ENCODE results near the gene ISLR.

ISLR gene

GRCh38 chr15:74174219-74174957, 878 bp downstream of the ISLR start:
- DNase-seq = no peak

DNA sequence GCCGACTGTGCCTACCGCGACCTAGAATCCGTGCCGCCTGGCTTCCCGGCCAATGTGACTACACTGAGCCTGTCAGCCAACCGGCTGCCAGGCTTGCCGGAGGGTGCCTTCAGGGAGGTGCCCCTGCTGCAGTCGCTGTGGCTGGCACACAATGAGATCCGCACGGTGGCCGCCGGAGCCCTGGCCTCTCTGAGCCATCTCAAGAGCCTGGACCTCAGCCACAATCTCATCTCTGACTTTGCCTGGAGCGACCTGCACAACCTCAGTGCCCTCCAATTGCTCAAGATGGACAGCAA, 1.4 kb downstream of the ISLR start:
- no peak for DNase-seq

DNA sequence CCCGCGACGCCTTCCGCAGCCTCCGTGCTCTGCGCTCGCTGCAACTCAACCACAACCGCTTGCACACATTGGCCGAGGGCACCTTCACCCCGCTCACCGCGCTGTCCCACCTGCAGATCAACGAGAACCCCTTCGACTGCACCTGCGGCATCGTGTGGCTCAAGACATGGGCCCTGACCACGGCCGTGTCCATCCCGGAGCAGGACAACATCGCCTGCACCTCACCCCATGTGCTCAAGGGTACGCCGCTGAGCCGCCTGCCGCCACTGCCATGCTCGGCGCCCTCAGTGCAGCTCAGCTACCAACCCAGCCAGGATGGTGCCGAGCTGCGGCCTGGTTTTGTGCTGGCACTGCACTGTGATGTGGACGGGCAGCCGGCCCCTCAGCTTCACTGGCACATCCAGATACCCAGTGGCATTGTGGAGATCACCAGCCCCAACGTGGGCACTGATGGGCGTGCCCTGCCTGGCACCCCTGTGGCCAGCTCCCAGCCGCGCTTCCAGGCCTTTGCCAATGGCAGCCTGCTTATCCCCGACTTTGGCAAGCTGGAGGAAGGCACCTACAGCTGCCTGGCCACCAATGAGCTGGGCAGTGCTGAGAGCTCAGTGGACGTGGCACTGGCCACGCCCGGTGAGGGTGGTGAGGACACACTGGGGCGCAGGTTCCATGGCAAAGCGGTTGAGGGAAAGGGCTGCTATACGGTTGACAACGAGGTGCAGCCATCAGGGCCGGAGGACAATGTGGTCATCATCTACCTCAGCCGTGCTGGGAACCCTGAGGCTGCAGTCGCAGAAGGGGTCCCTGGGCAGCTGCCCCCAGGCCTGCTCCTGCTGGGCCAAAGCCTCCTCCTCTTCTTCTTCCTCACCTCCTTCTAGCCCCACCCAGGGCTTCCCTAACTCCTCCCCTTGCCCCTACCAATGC, 2.0 kb downstream of the ISLR start:
- no peak for DNase-seq

- no peak for DNase-seq
Observed at GRCh38 chr15:74176262-74177214, 3.0 kb downstream of the ISLR start.

- no peak for DNase-seq
Observed at GRCh38 chr15:74178326-74179100, 5.0 kb downstream of the ISLR start.

DNA sequence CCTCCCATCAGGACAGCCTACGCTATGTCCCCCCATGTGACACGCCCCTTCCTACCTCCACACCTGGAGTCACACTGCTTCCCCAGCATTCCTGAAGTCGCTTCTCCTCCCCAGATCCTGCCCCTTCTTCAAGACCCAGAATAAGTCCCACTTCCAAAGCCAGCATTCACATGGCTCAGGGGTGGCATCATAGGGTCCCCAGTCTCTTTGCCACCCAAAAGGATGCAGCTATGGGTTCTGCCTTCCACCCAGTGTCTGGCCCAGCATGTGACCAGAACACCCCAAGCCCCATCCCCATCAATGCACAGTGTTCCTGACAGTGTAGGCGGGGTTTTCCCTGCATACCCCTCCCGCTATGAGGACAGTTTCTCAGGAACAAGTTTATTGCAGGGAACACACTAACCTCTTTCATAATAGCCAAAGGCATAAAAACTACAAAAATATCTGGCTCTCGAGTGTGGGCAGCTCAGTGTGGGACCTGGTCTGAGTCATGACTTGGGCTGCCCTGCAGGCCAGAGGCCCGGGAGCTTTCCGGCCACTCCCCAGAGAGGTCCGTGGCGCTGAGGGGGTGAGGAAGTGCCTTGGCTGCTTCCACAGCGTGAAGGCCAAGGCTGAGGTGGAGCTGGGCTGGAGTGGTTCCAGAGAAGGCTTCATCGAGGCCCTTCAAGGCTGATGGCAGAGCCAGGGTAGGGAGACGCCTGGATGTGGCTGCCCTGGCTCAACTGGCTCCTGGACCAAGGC, 5.8 kb downstream of the ISLR start:
- no peak for DNase-seq

DNA sequence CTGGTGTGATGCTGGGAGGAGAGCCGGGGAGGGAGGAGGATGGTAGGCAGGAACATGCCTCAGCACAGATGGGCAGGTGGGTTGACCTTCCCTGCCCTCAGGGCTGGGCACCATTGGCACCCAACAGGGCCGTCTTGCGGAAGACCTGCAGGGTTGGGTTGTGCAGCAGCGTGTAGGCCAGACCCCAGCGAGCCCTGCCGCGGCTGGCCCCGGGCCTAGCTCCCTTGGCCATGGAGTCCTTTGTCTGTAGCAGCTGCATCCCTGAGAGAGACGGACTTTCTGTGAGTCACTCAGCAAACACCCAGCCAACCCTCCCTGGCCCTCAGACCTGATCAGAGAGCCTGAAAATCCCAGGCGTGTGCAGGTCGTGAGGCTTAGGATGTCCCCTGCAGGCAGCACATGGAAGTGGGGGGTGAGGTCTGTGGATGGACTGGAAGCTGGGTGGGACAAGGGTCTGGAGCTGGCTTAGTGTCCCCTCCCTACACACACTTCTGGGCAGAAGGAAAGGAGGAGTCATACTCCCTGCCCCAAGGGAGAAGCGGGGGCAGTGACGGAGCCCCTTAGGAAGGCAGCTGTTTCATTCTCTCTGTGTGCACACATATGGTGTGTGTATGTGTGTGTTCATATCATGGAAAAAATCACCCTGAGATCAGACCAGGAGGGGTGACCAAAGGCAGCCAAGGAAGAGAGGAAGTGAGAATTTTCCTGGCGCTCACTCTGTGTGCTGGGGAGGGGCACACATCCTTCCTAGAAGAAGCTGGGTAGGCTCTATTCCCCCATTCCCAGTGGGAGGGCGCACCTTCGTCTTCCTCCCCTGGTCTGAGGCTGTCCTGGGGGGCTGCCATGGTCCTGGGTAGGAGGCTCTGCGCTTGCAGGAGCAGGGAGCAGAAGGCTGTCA, 6.7 kb downstream of the ISLR start:
- DNase-seq = no peak

GRCh38 chr15:74180881-74181602, 7.5 kb downstream of the ISLR start:
- DNase-seq = no peak

DNA sequence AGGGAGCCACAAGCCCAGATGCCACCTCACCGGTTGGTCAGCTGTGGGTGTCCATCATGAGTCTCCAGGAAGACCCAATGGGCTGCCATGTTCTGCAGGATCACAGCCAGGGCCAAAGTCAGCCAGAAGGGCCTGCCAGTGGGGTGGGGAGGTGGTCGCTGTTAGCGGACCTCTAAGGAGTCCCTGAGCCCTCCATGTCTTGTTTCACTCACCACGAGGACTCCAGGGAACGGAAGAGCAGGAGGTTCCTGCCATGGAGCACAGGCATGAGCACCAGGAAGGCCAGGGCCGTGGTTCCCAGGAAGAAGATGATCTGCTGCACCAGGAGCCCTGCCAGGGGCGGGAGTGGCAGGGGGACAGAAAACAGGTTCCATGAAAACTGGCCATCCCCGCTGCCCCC, 8.6 kb downstream of the ISLR start:
- no peak for DNase-seq

DNA sequence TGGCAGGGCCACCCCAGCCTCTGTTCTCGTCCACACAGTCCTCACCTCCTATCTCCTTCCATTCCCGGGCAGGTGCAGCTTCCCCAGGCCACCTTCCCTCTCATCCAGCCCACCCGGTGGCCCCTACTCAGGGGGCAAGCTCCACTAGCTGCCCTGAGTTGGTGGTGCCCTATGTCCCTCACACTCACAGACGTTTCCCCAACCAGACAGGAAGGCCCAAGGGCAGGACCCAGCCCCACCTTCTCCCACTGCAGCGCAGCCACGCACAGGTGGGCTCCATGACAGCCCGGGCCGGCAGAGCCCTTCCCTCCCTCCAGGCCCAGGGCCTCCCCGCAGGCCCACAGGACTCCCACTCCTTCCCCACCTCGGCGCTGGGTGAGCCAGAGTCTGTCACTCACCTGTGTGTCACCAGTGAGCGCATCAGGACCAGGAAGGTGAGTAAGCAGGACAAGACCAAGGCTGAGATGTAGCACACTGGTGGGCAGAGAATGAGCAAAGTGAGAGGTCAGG, 11.1 kb downstream of the ISLR start:
- no peak for DNase-seq

- DNase-seq = no peak
Observed at GRCh38 chr15:74185710-74186348, 12.3 kb downstream of the ISLR start.

- DNase-seq = no peak
Observed at GRCh38 chr15:74188216-74188615, 14.7 kb downstream of the ISLR start.

- no peak for DNase-seq
Observed at GRCh38 chr15:74191798-74192197, 18.3 kb downstream of the ISLR start.

DNA sequence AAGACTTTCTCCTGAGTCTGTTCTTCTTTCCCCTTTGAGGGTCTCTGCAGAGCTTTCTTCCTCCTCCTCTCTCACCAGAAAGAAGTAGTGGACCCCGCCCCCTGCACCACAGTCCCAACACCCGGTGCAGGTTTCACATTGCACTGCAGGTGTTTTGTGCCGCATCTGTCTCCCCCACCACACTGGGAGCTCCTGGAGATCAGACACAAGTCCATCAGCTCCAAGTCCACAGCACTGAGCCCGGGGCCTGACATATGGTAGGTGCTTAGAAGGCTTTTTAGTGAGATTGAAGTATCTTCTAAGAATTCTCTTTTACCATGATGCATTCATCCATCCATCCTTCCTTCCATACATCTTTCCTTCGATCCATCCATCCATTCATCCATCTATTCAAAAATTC, 19.2 kb downstream of the ISLR start:
- DNase-seq = no peak

DNA sequence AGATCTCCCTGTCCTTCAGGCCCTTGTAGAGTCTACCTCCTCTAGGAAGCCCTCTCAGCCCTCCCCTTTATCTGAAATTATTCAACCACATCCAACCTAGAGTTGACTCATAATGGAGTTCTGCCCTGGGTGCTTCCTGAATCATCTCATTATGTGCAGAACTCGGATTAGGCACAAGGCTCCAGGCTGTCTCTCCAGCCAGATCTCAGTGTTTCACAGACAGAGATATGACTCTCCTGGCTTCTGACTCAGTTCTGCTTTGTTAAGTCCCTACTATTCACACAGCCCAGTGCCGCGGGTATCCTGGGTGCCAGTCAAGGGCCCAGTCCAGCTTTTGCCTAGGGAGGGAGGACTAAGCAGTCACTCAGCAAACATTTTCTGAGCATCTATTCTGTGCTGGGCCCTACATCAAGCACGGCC, 19.8 kb downstream of the ISLR start:
- DNase-seq = no peak

DNA sequence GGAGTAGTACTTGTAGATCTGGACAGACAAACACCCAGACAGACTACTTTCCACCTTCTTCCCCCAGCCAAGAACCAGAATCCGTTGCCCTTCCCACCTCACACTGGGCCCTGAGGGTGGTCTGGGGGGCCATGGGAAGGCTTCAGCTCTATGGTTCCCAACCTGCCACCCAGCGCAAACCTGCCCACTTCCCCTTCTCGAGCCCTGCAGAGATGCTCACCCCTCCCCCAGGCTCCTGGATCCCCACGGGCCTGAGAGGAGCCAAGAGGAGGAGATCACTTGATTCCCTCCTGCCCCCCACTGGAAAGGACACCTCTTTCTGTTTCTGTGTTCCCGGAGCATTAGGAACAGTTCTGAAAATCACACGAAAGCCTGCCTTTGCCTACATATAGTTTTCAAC, 20.4 kb downstream of the ISLR start:
- no peak for DNase-seq

DNA sequence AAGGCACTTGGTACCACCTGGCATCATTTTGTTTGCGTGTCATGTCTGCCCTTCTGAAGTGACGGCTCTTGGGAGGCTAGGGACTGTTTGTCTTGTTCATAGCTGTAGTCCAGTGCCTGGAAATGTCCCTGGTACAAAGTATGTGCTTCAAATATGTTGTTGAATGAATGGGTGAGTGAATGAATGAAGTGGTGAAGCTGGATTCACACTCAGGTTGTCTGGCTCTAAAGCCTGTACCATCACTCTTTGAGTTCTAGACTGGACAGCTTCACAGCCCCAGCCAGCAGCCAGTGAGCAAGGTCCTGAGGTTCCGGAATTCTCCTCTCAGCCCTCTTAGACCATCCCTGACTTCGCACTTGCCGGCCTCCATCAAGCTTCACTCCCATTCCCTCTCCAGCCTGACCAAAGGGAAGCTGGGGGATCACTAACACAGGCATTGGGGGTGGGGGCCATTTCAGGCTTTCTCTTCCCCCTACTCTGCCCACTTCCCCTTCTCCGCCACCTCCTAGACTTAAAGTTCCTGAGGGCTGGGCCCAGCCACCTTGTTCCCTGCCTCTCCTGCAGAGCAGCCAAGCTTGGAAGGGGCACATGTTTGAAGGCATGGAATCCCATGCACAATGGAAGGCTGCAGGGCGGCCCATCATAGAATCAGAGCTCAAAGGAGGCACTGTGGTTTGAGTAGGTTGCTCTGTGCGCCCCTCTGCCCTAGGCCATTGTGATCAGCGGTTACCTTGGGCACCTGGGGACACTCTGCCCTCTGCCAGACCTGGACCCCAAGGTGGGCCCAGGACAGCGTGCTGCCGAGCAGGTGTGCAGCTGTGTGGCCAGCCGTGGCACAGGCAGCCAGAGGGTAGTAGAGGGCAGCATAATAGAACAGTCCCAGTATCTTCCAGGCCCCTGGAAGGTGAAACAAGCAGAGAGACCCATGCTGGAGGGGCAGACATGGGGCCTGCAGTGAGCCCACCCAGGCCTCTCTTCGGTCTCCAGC, 21.4 kb downstream of the ISLR start:
- no peak for DNase-seq

GRCh38 chr15:74196175-74196574, 22.7 kb downstream of the ISLR start:
- DNase-seq = no peak

Measured in Kasumi-1 (cell line).